Activated naive CD8-positive, alpha-beta T cell (primary cell): ENCODE results near the gene TEX13A.

ENCODE experiments used
- H3K27ac Mint-ChIP-seq: one replicate; pipeline ENCODE4 v1.8.0; 2021; ENCODE audit warnings: mixed read lengths
- H3K27me3 Mint-ChIP-seq: one replicate; pipeline ENCODE4 v1.8.0; 2021; ENCODE audit warnings: mixed read lengths
- H3K36me3 Mint-ChIP-seq: one replicate; pipeline ENCODE4 v1.8.0; 2021; ENCODE audit warnings: mixed read lengths
- H3K4me1 Mint-ChIP-seq: one replicate; pipeline ENCODE4 v1.8.0; 2021; ENCODE audit warnings: low read depth, mixed read lengths
- H3K4me3 Mint-ChIP-seq: one replicate; pipeline ENCODE4 v1.8.0; 2021; ENCODE audit warnings: mild to moderate bottlenecking, mixed read lengths
- H3K9me3 Mint-ChIP-seq: one replicate; pipeline ENCODE4 v1.8.0; 2021; ENCODE audit warnings: low read depth, mixed read lengths

Gene TEX13A

GRCh38 chrX:105211066-105211575 lies 9.4 kb downstream of the TEX13A start:
- no peaks in the 10 kb centered on the region for H3K9me3 Mint-ChIP-seq
- H3K4me3 Mint-ChIP-seq = no peak overlapping the region
- no peaks in the 10 kb centered on the region for H3K27me3 Mint-ChIP-seq
- no peaks in the 10 kb centered on the region for H3K4me1 Mint-ChIP-seq
- H3K36me3 Mint-ChIP-seq = no peaks in the 10 kb centered on the region
- H3K27ac Mint-ChIP-seq = no peak overlapping the region

- Mint-ChIP-seq H3K9me3 (no peaks in the 10 kb centered on the region), H3K4me1 (no peaks in the 10 kb centered on the region), H3K36me3 (no peaks in the 10 kb centered on the region), H3K4me3 (no peak overlapping the region), H3K27me3 (no peaks in the 10 kb centered on the region), H3K27ac (no peak overlapping the region)
Observed at GRCh38 chrX:105210258-105210657, 10.2 kb downstream of the TEX13A start.

- H3K27ac Mint-ChIP-seq = no peak overlapping the region
- peaks cover 1% of the 10 kb centered on the region for H3K27me3 Mint-ChIP-seq
Observed at GRCh38 chrX:105209406-105209805, 11.1 kb downstream of the TEX13A start.

GRCh38 chrX:105191878-105192277 lies 28.6 kb downstream of the TEX13A start:
- H3K4me3 Mint-ChIP-seq = no peak overlapping the region
- no peaks in the 10 kb centered on the region for H3K4me1 Mint-ChIP-seq
- H3K27me3 Mint-ChIP-seq = peaks cover 2% of the 10 kb centered on the region
- H3K9me3 Mint-ChIP-seq = no peaks in the 10 kb centered on the region
- H3K36me3 Mint-ChIP-seq = no peaks in the 10 kb centered on the region
- H3K27ac Mint-ChIP-seq = no peak overlapping the region

More at GRCh38 chrX:105209406-105209805, 11.1 kb downstream of the TEX13A start:
- Mint-ChIP-seq H3K36me3 (no peaks in the 10 kb centered on the region), H3K9me3 (no peaks in the 10 kb centered on the region), H3K4me1 (no peaks in the 10 kb centered on the region), H3K4me3 (no peak overlapping the region)

- Mint-ChIP-seq H3K4me1 (no peaks in the 10 kb centered on the region), H3K4me3 (no peak overlapping the region), H3K9me3 (no peaks in the 10 kb centered on the region), H3K27ac (no peak overlapping the region), H3K27me3 (peaks cover 2% of the 10 kb centered on the region), H3K36me3 (no peaks in the 10 kb centered on the region)
Observed at GRCh38 chrX:105190252-105190853, 30.1 kb downstream of the TEX13A start.

- Mint-ChIP-seq H3K27ac (no peak overlapping the region), H3K36me3 (no peaks in the 10 kb centered on the region), H3K9me3 (no peaks in the 10 kb centered on the region), H3K4me1 (no peaks in the 10 kb centered on the region), H3K27me3 (peaks cover 2% of the 10 kb centered on the region), H3K4me3 (no peak overlapping the region)
Observed at GRCh38 chrX:105189093-105189492, 31.4 kb downstream of the TEX13A start.

- Mint-ChIP-seq H3K4me1 (no peaks in the 10 kb centered on the region), H3K4me3 (no peak overlapping the region), H3K36me3 (no peaks in the 10 kb centered on the region), H3K27me3 (no peaks in the 10 kb centered on the region), H3K9me3 (no peaks in the 10 kb centered on the region), H3K27ac (no peak overlapping the region)
Observed at GRCh38 chrX:105179644-105180043, 40.9 kb downstream of the TEX13A start.

- Mint-ChIP-seq H3K4me3 (no peak overlapping the region), H3K27me3 (no peaks in the 10 kb centered on the region), H3K9me3 (no peaks in the 10 kb centered on the region), H3K27ac (no peak overlapping the region), H3K4me1 (no peaks in the 10 kb centered on the region), H3K36me3 (no peaks in the 10 kb centered on the region)
Observed at GRCh38 chrX:105173071-105173470, 47.4 kb downstream of the TEX13A start.
